ENCODE measurements around the gene RBM20.
"Not testable (repeated sequence)": the region's sequence is repeated elsewhere in the genome, so short reads cannot be mapped to it uniquely, and the experiment has no call there.

Gene RBM20

GRCh38 chr10:110625951-110626855 lies 17.9 kb upstream of the RBM20 start:
- DNase-seq: no peak

GRCh38 chr10:110628161-110628560 lies 16.0 kb upstream of the RBM20 start:
- DNase-seq: no peak

- peak in 1 of 2 experiments; percentile 23 for DNase-seq
These were observed 14.4 kb upstream of the RBM20 start for GRCh38 chr10:110629680-110630191.

- DNase-seq: no peak
These were observed 12.2 kb upstream of the RBM20 start for GRCh38 chr10:110631934-110632333.

GRCh38 chr10:110632591-110633215 lies 11.4 kb upstream of the RBM20 start:
- DNase-seq: no peak

- no peak for DNase-seq
These were observed 9.5 kb upstream of the RBM20 start for GRCh38 chr10:110634527-110635209.

- no peak for DNase-seq
These were observed 7.6 kb upstream of the RBM20 start for GRCh38 chr10:110636572-110636931.

- DNase-seq: no peak
These were observed 7.1 kb upstream of the RBM20 start for GRCh38 chr10:110636932-110637557.

- no peak for DNase-seq
These were observed 6.5 kb upstream of the RBM20 start for GRCh38 chr10:110637558-110638053.

- DNase-seq: no peak
These were observed 5.8 kb upstream of the RBM20 start for GRCh38 chr10:110638319-110638718.

- DNase-seq: not testable (repeated sequence)
These were observed 5.1 kb upstream of the RBM20 start for GRCh38 chr10:110639046-110639445.

GRCh38 chr10:110639858-110640257 lies 4.3 kb upstream of the RBM20 start:
- DNase-seq: not testable (repeated sequence)

- no peak for DNase-seq
These were observed 2.9 kb upstream of the RBM20 start for GRCh38 chr10:110641256-110641655.

GRCh38 chr10:110642204-110643034 lies 1.7 kb upstream of the RBM20 start:
- DNase-seq: no peak

- DNase-seq: no peak
These were observed 992 bp upstream of the RBM20 start for GRCh38 chr10:110643035-110643652.

- no peak for DNase-seq
These were observed 694 bp downstream of the RBM20 start for GRCh38 chr10:110644598-110645462.

- DNase-seq: no peak
These were observed 2.4 kb downstream of the RBM20 start for GRCh38 chr10:110646417-110647135.

GRCh38 chr10:110647136-110647430 lies 2.9 kb downstream of the RBM20 start:
- DNase-seq: no peak

- DNase-seq: no peak
These were observed 4.7 kb downstream of the RBM20 start for GRCh38 chr10:110648692-110649346.

All from NCI-H1930 (cell line).